T1000 (cell line): ENCODE measurements around the gene NOP53.
"Not testable (repeated sequence)": the region's sequence is repeated elsewhere in the genome, so short reads cannot be mapped to it uniquely, and the experiment has no call there.

ENCODE experiments used
- DNase-seq: peaks from one replicate; lab custom pipeline; 2025; ENCODE audit warnings: mixed read lengths; lab: John Stamatoyannopoulos, UW

NOP53 gene

DNA sequence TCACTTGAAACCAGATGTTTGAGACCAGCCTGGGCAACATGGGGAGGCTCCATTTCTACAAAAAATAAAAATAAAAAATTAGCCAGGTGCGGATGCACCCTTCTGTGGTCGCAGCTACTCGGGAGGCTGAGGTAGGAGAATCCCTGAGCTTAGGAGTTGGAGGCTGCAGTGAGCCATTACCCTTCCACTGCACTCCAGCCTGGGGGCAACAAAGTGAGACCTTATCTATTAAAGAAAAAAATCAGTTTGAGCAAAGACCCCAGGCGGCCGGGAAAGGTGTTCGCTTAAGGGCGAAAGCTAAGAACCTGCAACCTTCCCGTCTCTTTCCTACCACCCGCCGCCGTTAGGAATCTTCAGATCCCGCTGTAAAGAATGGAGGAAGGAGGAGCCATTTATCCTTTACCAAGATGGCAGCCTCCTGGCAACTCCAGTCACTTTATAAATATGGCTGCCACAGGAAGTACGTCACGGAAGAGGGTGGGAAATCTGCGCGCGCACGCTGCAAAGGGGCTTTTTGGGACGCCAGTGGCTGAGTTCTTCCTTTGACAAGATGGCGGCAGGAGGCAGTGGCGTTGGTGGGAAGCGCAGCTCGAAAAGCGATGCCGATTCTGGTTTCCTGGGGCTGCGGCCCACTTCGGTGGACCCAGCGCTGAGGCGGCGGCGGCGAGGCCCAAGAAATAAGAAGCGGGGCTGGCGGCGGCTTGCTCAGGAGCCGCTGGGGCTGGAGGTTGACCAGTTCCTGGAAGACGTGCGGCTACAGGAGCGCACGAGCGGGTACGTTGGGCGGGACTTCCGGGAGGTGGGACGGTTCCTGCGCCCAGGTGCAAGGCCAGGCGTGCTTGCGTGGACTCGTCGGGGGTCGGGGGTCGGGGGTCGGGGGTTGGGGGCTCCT lies at the start of gene NOP53:
TSS of gene NOP53 (plus strand) at position 537 of the 892 bp plus-strand sequence. CDS start at position 551, 14 bp downstream.
- DNase-seq: peak; percentile 92

DNA sequence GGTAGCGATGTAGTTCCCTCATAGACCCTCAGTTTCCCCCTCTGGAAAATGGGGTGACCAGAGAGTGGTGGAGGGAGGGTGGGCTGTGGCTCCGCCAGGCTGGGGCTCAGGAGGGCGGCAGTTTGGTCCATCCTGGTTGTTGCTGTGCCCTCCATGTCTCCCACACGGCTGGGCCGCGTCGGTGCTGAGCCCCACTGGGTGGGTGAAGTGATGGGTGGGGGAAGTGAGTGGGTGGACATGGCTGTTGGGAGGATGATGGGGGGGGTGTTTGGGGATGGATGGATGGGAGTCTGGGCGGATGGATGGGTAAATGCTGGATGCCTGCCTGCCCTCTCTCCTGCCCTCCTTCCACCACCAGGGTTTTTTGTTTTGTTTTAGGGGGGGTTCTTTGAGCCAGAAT lies 48.7 kb upstream of the NOP53 start:
- DNase-seq: no peak

- DNase-seq: peak; percentile 35
Measured at GRCh38 chr19:47697863-47698609, 47.3 kb upstream of the NOP53 start.

DNA sequence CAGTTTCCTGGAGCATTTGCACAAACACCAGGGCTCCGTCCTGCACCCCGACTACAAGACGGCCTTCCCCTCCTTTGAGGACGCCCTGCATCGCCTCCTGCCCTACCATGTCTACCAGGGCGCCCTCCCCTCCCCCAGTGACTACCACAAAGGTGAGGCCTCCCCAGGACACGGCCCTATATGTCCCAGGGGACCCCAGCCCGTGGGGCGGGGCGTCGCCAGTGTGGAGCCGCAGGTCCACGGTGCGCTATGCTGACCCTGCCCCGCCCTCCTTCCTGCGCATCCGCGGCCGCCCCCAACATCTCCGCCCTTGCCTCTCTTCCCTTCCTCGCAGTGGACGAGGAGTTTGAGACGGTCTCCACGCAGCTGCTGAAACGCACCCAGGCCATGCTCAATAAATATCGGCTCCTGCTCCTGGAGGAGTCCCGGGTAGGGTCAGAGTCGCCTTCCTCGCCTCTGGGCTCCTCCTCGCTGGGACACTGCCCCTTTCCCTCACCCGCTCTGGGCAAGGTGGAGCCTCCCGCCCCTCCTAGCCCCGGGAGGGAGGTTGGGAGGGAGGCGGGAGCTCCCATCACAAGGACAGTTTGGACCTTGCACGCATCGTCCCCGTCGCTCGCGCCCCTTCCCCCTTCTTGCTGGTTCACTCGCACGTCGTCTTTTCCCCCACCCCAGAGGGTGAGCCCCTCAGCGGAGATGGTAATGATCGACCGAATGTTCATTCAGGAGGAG lies 46.6 kb upstream of the NOP53 start:
- no peak for DNase-seq

- DNase-seq: no peak
Measured at GRCh38 chr19:47699360-47699917, 45.9 kb upstream of the NOP53 start.

DNA sequence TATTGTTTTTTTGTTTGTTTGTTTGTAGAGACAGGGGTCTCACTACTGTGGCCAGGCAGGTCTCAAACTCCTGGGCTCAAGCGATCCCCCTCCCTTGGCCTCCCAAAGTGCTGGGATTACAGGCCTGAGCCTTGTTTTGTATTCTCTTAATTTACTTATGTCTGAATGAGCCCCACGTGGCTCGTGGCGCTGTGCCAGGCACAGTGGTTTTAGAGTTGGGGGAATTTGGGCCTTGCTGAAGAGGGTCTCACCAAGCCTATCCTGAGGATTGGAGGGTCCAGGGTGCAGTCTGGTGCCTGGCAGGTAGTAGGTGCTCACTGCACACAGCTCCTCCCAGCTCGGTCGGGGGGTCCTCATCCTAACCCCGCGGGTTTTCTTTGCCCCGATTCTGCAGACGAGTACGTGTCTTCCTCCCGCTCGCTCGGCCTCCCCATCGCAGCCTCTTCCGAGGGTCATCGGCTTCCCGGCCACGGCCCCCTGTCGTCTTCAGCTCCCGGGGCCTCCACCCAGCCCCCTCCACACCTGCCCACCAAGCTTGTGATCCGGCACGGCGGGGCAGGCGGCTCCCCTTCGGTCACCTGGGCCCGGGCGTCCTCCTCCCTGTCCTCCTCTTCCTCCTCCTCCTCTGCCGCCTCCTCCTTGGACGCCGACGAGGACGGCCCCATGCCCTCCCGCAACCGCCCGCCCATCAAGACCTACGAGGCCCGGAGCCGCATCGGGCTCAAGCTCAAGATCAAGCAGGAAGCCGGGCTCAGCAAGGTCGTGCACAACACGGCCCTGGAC lies 44.2 kb upstream of the NOP53 start:
- DNase-seq: no peak

DNA sequence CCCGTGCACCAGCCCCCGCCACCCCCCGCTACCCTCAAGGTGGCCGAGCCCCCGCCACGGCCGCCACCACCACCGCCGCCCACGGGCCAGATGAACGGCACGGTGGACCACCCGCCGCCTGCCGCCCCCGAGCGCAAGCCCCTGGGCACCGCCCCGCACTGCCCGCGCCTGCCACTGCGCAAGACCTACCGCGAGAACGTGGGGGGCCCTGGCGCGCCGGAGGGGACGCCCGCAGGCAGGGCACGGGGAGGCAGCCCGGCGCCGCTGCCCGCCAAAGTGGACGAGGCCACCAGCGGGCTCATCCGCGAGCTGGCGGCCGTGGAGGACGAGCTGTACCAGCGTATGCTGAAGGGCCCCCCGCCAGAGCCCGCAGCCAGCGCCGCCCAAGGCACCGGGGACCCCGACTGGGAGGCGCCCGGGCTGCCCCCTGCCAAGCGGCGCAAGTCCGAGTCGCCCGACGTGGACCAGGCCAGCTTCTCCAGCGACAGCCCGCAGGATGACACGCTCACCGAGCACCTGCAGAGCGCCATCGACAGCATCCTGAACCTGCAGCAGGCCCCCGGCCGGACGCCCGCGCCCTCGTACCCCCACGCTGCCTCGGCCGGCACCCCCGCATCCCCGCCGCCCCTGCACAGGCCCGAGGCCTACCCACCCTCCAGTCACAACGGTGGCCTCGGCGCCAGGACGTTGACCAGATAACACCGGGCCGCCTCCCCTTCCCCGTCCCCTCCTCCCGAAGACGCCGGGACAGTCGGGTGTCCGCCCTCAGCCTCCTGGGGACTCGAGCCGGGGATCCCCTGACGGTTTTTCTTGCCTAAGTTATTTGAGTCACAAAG lies 43.4 kb upstream of the NOP53 start:
- DNase-seq: no peak

GRCh38 chr19:47702671-47703070 lies 42.7 kb upstream of the NOP53 start:
- no peak for DNase-seq

DNA sequence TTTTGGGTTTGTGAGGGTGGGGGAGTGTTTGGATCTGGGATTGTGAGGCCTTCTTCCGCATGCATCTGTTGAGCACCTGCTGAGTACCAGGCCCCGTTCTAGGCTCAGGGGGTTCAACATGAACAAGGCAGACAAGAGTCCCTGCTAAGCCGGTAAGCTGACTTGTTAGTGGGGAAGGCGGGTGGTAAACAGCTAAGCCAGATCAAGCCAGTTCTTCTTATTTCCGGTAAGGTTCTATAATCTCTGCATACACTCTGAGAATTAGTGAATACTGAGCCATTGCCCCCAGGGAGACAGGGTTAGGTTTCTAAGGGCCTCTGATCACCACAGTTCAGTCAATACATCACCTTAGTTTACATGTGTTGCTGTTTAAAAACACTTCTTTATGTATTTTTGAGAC lies 42.0 kb upstream of the NOP53 start:
- DNase-seq: no peak

GRCh38 chr19:47704024-47704423 lies 41.3 kb upstream of the NOP53 start:
- no peak for DNase-seq

GRCh38 chr19:47704656-47705055 lies 40.7 kb upstream of the NOP53 start:
- DNase-seq: no peak

- peak; percentile 39 for DNase-seq
Measured at GRCh38 chr19:47707135-47707925, 38.0 kb upstream of the NOP53 start.

DNA sequence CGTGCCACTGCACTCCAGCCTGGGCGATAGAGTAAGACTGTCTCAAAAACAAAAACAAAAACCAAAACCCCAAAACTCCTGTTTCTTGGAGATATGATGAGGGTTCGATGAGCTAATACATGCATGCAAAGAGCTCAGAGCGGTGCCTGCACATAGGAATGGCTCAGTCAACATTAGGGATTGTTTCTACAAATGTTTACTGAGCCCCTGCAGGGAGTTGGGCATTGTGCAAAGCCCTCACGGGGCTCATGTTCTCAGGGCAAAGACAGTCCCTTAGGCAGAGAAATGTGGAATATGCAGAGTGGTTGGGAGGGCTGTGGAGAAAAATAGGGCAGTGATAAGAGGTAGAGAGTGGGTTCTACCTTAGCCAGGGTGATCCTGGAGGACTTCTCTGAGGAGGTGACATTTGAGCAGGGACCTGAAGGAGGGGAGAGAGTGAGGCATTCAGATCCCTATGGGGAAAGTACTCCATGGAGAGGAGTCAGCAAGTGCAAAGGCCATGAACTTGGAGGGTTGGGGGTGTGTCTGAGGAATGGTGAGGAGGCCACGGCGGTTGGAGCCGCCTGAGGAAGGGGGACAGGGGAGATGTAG lies 33.6 kb upstream of the NOP53 start:
- no peak for DNase-seq

- DNase-seq: peak; percentile 51
Measured at GRCh38 chr19:47713046-47714021, 32.0 kb upstream of the NOP53 start, which contains the start of gene EHD2. TSS of gene EHD2 (plus strand) at chr19:47713422. CDS start at chr19:47716613, 3,191 bp downstream.

GRCh38 chr19:47714339-47714738 lies 31.0 kb upstream of the NOP53 start:
- DNase-seq: no peak

DNA sequence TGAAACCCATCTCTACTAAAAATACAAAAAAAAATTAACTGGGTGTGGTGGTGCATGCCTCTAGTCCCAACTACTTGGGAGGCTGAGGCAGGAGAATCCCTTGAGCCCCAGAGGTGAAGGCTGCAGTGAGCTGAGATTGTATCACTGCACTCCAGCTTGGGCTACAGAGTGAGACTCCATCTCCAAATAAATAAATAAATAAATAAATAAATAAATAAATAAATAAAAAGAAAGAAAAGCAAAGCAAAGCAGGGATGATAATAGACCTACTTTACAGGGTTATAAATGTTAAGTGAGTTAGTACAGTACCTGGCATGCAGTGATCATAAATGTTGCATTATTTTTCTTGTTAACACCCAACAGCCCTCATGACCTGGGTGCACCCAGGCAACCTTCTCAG lies 30.5 kb upstream of the NOP53 start:
- not testable (repeated sequence) for DNase-seq

GRCh38 chr19:47716270-47716937 lies 28.9 kb upstream of the NOP53 start:
- no peak for DNase-seq
